Measurements from ENCODE around the gene NAPB.

Gene NAPB

DNA sequence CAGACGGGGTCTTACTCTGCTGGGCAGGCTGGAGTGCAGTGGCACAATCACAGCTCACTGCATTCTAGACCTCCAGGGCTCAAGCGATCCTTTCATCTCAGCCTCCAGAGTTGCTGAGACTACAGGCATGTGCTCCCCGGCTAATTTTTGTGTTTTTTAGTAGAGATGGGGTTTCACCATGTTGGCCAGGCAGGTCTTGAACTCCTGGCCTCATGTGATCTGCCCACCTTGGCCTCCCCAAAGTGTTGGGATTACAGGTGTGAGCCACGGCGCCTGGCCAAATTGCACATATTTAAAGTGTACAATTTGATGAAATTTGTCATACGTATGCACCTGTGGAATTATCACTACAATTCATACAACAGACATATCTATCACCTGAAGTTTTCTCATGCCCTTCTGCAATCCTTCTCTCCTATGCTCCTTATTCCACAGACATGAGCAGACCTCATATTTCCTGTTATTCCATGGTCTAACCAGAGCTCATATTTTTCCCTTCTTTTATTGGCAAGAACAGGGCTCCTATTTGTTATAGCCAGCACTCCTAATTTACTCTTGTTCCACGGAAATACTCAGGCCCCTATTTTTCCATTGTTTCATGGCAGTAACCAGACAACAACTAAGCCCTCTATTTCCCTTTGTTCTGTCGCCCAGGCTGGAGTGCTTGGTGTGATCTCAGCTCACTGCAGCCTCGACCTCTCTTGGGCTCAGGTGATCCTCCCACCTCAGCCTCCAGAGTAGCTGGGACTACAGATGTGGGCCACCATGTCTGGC, 16.0 kb upstream of the NAPB start:
- no peak for DNase-seq

DNA sequence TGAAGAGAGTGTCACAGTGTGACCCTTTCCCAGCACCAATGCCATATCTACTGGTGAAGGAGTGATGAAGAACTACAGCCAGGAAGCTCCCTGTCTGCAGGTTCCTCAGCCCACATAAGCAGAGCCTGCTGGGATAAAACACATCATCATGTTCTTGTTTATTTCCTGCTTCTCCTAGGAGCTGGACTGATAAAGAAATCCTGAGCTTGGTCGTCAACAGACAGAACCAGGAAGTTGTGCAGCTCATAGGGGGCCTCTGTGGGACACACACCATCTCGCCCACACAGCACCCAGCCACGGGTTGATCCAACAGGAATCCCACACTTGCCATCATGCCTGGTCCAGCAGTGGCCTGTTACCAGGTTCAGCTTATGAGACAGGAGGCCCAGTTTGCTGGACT, 15.4 kb upstream of the NAPB start:
- no peak for DNase-seq

DNA sequence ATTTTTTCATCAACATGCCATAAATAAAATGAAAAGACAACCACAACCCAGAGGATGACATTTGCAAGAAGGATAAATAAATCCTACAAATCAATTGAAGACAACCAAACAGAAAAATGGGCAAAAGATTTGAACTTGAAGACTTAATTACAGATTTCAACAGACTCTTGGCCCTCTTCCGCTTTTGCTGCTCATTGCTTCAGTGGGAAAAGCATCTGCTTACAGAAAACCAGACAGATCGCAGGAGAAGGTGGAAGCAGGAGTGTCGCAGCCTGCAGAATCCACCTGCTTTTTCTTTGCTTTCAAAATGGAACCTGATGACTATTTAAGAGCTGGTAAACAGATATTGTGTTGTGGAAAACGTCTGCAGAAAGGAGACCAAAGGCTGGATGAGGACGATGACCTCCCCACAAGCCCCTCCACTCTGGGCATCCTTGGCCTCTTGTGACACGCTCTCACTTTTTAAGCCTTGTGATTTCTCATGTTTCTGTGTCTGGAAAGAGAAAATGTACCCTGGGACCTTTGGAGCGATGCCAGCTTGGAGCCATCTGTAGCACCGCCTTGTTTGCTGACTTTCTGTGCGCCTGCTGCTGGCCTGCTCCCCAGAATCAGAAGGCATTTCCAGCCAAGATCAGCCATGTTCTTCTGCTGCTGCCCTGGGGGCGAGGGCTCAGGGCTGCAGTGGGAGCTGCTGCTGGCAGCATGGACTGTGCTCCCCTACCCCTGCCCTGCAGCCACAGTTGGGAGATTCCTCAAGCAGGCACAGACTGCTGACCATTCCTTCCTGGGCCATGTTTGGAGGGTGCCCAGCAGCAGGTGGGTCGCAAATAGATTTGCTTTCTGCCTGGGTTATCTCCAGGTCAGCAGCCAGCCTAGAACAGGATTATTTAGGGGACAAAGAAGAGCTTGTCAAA, 14.6 kb upstream of the NAPB start:
- DNase-seq = peak; percentile 78

DNA sequence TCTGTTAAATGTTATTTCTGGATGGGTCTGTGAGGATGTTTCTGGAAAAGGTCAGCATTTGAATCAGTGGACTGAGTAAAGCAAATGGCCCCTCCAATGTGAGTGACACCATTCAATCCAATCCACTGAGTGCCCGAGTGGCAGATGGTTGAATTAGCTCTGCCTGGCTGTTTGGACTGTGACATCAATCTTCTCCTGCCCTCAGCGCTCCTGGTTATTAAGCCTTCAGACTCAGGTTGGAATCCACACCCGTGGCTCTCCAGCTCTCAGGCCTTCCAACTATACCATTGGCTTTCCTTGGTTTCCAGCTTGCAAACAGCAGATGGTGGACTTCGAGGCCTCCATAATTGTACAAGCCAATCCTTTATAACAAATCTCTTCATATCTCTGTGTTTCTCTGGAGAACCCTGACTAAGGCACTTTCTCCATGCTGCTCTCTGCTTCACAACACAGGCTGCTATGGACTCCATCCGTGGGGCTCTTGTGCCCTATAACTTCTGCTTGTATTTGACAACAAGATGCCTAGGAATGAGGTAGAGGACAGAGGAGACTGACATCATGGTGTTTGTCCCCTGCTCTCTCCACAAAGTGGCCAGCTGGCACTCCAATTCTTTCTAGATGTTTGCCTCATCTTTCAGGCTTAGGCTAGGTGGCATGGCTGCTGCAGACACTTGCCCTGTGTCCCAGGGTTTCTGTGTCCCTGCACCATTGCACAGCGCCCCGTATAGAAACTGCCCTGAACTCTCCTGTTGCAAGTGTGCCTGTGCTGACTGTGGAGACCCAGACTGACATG, 13.4 kb upstream of the NAPB start:
- DNase-seq = no peak

DNA sequence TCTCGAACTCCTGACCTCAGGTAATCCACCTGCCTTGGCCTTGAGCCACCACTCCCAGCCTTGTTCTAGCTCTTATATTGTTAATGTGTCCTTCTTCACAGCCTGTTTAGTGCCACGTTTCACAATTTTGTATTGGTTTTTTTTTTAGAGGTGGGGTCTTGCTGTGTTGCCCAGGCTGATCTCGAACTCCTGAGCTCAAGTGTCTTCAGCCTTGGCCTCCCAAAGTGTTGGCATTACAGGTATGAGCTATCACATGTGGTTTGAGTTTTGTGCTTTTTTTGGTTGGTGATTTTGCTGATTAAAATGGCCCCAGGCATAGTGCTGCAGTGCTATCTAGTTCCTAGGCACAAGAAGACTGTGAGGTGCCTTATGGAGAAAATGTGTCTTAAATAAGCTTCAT, 12.3 kb upstream of the NAPB start:
- DNase-seq = no peak

DNA sequence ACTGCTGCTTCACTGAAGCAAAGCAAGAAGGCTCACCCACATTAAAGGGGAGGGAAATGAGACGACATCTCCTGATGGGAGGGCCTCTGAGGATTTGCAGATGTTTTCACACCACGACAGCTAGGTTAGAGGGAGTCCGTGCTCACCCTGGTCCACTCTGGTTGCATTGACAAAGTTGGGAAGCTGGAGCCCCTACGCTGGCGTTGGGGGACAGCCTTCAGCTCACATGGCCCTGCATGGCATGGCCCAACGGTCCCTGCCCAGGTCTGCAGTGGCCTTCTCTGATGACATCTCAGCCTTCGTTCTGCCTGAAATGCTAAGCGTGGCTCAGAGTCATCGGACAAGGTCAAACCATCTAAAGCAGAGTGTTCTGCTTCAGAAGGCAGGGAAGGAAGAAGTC, 3.8 kb upstream of the NAPB start:
- no peak for DNase-seq

DNA sequence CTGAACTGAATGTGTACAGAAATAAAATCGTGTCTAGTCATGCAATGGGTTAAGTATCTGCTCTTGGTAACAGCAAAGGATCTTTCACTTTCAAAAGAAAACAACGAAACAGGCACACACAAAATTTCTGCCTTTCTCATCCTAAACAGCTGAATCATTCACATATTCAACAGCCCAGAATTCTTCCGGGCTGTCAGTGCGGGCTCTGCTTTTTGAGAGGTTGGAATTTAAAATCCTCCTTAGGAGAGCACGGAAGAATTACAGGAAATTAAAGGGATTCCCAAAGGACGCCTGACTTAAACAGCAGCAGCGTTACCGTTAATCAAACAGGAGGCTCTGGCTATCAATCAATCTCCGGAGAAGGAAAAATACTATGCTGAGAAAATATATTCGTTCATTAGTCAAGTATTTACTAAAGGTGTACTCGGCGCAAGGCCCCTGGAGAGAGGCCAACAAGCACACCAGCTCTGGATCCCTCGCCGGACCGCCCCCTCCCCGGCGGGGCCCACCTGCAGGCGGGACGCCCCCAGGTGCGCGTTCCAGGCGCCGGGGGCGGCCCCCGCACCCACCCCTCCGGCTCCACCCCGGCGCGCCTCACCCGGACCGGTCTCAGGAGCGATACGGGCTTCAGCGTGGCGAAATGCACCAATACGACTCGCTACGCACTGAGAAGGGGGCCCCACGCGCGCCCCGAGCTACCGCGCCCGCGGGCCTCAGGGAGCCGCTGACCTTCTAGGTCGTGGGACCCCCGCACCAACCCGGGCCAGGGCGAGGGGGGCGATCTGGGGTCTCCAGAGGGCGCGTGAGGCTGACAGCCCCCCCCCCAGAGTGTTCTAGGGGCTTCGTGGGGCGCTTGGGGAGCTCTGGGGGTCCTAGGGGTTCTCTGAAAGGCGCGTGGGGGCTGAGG, 1.0 kb downstream of the NAPB start:
- DNase-seq = peak; percentile 45

DNA sequence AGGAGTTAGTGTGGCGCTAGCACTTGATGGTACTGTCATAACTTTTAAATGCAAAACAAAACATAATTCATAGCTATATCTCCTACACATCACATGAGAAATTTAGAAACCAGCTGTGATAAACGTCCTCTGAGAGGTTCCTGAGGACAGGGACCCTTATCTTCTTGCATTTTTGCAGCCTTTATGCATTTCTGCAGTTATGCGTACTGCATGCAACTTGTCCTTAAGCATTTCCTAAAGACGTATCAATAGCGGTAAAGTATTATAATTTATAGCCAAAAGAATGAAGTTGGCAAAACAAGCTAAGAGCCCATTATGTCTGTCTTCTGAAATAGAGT, 1.7 kb downstream of the NAPB start:
- no peak for DNase-seq

DNA sequence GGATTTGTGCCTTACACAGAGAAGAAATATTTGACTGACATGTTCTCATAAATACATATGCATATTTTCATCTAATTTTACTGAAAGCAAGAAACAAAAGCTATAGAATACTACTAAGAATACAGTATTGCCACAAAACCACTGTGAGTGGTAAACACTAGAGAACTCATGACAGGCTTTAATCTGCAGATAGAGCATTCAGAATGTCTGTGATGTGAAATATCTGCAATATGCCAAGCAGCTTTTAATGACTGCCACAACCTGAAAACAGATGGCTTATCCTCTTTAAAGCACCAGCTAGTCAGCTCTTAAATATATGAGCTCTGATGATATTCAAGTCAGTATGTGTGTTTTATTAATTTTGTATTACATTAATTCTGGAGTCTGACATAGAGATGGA, 3.4 kb downstream of the NAPB start:
- no peak for DNase-seq

DNA sequence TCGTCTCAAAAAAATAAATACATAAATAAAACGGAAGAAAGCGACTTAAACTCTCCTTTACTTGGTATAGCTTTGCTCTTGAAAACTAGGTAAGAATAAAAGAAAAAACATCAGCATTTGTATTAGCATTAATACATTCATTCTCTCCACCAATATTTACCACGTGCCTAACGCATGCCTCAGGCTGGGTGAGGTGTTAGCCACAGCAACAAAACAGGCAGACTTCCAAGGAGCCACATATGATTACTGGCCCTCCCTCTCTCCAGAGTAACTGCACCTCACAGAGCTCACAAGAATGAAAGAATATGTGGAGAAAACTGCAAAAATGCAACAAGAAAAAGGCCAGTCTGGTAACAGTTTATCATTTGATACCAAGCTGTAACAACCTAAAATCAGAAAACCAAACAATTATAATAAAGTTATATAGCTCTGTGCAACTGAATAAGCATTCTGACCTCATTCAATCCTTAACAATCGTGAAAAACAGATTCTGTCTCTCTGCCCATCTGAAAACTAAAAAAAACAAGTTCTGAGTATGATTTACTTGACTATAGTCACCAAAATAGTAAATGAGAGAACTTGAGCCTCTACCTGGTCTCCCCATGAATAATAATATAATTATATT, 5.2 kb downstream of the NAPB start:
- DNase-seq = no peak

DNA sequence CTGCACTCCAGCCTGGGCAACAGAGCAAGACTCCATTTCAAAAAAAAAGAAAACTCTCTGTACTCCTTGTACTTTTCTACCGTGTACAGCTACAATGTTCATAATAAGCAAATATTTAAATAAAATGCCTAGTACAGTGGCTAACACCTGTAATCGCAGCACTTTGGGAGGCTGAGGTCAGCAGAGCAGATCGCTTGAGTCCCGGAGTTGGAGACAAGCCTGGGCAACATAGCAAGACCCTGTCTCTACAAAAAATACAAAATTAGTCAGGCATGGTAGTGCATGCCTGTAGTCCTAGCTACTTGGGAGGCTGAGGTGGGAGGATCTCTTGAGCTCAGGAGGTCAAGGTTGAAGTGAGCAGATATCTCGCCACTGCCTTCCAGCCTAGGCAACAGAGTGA, 5.7 kb downstream of the NAPB start:
- no peak for DNase-seq

DNA sequence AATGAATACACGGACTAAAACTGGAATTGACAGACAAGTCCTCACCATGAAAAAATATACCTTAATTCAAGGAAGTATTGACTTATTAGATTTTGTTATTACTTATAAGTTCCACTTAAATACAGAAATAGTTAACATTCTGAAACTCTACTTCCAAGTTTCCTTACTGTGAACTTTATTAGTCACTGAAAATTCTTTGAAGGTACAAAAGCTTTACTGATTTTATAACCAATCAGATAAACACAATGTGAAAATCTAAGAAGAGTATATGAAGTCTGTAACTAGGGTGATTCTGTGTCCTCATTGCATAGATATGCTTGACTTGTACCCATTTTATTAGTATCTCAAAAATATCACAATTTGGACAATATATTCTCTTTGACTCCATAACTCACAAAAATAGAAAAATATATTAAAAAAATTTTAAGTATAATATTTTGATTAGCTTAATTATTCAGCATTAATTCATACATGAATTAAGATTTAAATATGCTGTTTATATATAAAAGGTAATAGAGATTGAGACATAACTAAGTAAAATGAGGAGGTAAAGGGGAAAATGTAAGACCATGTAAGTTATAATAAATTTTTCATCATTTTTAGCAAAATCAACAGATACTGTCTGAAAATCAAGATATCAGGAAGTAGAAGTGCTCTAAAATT, 6.6 kb downstream of the NAPB start:
- DNase-seq = no peak

DNA sequence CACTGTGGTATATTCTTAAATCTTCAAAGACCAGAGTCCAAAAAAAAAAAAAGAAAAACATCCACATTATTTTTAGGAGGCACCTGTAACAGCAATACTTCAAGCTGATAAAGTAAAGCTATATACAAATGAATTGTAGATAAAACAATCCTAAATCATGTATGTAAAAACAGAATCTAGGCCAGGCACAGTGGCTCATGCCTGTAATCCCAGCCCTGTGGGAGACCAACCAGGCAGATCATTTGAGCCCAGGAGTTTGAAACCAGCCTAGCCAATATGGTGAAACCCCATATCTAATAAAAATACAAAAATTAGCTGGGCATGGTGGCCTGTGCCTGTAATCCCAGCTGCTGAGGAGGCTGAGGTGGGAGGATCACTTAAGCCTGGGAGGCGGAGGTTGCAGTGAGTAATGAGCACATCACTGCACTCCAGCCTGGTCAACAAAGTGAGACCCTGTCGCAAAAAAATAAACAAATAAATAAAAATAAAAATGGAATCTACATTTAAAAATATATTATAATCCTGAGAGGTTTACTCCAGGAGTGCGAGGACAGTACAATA, 7.3 kb downstream of the NAPB start:
- DNase-seq = no peak

DNA sequence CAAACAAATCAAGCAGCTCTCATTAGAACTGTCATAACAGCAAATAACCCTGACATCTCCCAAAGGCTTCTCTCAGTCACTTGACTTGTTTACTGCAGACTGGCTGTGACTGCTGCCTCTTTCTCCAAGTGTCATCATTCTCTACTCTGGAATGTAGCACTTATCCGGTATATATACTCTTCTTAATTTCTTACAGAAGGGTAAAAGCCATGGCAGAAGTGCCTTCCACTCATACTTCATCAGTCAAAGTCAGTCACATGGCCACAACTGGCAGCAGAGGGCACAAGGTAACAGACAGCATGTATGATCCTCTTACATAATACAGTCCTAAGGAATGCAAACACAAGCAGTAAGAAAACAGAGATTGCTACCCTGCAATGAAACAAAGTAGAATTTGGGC, 9.3 kb downstream of the NAPB start:
- no peak for DNase-seq

DNA sequence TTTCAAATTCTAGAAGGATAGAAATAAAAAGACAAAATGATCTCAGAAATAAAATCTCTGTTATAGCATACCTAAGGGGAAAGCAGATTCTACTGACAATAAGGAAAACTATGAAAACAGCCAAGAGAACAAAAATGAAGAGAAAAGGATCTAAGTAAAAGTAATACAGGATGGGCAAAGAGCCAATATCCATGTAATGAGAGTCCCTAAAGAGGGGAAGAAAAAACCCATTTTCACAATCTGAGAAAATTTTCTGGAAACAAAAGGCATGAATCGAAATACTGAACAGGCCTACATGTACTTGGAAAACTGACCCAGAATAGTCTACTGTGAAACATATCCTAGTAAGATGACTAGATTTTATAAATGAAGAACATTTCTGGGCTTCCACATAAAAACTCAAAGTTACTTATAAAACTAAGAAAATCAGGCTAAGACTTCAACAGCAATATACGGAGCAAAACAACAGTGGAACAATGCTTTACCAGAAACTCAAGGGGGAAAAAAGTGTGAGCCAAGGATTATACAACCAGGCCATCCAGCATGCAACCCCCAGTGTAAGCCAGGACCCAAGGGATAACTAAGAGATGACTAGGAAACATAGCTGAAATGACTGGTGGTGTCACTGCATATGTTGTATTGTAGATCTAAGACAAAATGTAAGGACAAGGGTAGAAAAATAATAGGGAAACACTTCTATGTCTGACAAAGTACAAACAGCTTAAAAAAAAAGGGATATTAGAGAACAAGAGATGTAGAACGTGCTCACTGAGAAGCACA, 10.2 kb downstream of the NAPB start:
- DNase-seq = no peak

DNA sequence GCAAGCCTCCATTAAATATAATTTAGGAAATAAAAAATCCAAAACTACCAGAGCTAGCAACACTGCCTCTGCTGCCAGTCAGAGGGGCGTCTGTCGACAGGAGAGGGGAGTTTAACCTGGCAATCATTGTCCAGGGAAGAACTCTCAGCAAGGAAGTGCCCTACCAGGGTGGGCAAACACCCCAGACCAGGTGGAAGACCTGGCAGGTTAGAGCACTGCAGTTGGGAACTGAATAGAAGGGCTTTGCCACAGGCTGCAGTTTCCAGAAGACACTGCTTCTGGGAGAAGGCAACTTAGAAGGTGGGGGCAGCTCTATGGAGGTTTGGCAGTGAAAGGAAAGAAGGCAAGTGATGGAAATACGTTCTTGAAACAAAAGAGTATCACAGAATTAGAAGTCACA, 11.5 kb downstream of the NAPB start:
- DNase-seq = no peak

DNA sequence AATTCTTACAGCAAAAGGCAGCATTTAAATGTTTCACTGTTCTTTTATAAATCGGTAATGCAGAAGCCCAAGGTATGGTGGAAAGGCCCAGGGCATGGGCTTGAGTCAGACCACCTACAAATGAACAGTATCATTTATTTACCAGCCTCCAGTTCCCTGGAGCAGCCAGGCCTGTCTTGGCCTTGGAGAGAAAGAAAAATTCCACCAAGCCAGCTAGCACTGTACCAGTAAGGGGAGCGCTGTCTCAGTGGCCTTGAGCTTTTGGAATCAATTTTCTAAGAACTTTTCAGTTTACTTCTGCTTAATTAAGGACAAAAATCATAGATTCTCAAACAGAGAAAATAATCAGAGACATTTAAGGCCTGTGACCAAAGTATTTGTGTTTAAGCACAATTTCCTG, 12.3 kb downstream of the NAPB start:
- DNase-seq = no peak

DNA sequence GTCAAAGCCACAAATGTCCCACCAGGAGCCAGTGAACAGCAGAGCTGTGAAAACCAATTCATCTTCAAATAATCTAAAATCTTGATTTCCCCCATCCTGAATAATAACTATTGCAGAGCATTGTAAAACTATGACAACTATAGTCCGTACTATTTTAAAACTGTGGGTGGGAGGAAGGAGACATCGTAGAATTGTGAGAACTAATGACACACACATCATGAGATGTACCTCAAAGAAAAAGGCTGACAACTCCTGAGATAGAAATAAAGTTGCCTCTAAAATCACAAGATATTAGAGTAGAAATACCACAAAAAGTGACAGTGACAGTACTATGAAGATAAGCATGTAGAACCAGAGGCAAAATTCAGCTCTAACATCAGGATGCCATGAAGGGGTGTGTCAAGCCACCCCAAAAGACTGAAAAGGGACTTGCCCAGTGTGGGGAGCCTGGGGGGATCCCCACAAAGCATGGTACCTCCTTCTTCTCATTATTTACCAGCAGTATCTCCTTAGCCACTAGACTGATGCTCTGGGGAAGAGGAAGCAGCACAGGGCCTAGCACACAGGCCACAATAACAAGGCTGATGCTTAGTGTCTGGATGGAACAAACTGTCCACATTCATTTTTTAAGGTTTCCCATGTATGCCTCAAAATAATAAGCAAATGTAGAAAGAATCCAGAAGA, 13.4 kb downstream of the NAPB start:
- DNase-seq = no peak

DNA sequence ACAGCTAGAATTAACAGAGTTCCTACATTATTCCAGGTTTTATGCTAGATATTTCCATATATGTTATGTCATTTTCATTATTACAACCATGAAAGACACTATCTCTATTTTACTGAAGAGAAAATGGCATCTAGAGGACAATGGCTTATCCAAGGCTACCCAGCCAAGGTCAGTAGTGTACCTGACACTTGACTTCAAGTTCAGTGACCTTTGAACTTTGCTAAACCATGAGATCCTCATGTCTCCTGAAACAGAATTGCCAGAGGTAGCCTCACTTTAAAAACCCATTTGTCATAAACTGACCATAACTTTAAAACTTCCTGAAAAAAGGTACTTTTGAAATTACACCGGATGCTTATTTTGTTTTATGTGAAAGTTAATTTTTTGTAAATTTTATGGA, 14.4 kb downstream of the NAPB start:
- DNase-seq = no peak

DNA sequence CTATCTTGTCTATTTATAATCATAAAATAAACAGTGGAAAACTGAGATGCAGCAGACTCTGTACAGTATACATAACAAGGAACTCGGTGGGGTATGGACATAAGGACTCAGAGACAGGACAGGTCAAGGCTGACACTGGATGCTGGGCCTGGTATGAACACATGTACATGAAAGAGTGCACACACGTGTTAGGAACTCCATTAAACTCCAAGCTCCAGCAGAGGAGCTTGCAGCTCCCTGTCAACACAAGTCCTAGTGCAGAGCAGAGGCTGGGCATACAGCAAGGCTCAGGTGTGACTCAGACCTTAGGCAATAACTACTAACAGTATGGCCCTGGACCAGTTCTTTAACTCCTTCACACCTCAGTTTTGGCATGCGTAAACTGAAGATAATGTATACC, 17.1 kb downstream of the NAPB start:
- DNase-seq = no peak
